ENCODE measurements around the gene PFKL. TPM values are rescaled to one million over a fixed set of nuclear protein-coding genes. Genes with fewer than 3 reads are reported as not detected.
A peak's percentile ranks its signal among the peaks of the same experiment; 100 is the strongest.

PFKL gene
- total and polyA plus RNA-seq, 2 experiments from 2014 or later: 40.3 to 106 TPM

- Histone ChIP-seq H3K79me2 (replicated peaks; ENCODE audit: insufficient read depth) (no peaks in the 10 kb centered on the region), H4K20me1 (replicated peaks; ENCODE audit: insufficient read depth) (no peaks in the 10 kb centered on the region), H3K4me1 (ENCODE audit: insufficient read depth) (no peaks in the 10 kb centered on the region), H3K27ac (ENCODE audit: low read depth) (no peak overlapping the region), H3K4me3 (no peak overlapping the region), H3F3A (replicated peaks; ENCODE audit: low read depth) (no peaks in the 10 kb centered on the region), H3K27me3 (ENCODE audit: insufficient read depth) (no peaks in the 10 kb centered on the region), H3K36me3 (ENCODE audit: insufficient read depth) (no peaks in the 10 kb centered on the region), H3K4me2 (no peak overlapping the region), H3K9me2 (ENCODE audit: insufficient read depth) (no peaks in the 10 kb centered on the region), H2AFZ (no peak overlapping the region)
- no peak for DNase-seq (ENCODE audit: low spot score)
- Mint-ChIP-seq H3K4me1 (no peaks in the 10 kb centered on the region), H3K27me3 (ENCODE audit: insufficient read depth, low read depth, poor library complexity) (peaks cover 10% of the 10 kb centered on the region), H3K9me3 (no peaks in the 10 kb centered on the region), H3K36me3 (ENCODE audit: low read depth) (peaks cover 3% of the 10 kb centered on the region; the same call in 1 of the 3 replicates), H3K4me3 (no peak overlapping the region), H3K27ac (no peak overlapping the region)
- 0 out of 4 replicates have a peak, but pooled peaks of 1 of the 2 experiments have one; percentile 4 for TF ChIP-seq CTCF (conservative IDR thresholded peaks at IDR 0.05; ENCODE audit: low read depth in 2 of 2)
- TF ChIP-seq POLR2AphosphoS5 (IDR thresholded peaks at IDR 0.05; ENCODE audit: low read depth): no peak
- ATAC-seq: no peak
These were observed 22.9 kb downstream of the PFKL start for GRCh38 chr21:44322621-44323325.

- H3K79me2 ChIP-seq (replicated peaks; ENCODE audit: insufficient read depth): no peaks in the 10 kb centered on the region
- DNase-seq (ENCODE audit: low spot score): no peak
- H3K4me1 ChIP-seq (ENCODE audit: insufficient read depth): no peaks in the 10 kb centered on the region
- H4K20me1 ChIP-seq (replicated peaks; ENCODE audit: insufficient read depth): no peaks in the 10 kb centered on the region
- peaks cover 10% of the 10 kb centered on the region for H3K27me3 Mint-ChIP-seq (ENCODE audit: insufficient read depth, low read depth, poor library complexity)
- H3K4me3 Mint-ChIP-seq: no peak overlapping the region
- no peaks in the 10 kb centered on the region for H3F3A ChIP-seq (replicated peaks; ENCODE audit: low read depth)
- no peak overlapping the region for H3K27ac Mint-ChIP-seq
- H3K36me3 Mint-ChIP-seq (ENCODE audit: low read depth): peaks cover 3% of the 10 kb centered on the region; the same call in 1 of the 3 replicates
- no peak for ATAC-seq
- H3K27ac ChIP-seq (ENCODE audit: low read depth): no peak overlapping the region
- no peak overlapping the region for H2AFZ ChIP-seq
- H3K4me3 ChIP-seq: no peak overlapping the region
- no peaks in the 10 kb centered on the region for H3K9me3 Mint-ChIP-seq
- H3K4me1 Mint-ChIP-seq: no peaks in the 10 kb centered on the region
- no peaks in the 10 kb centered on the region for H3K36me3 ChIP-seq (ENCODE audit: insufficient read depth)
- no peaks in the 10 kb centered on the region for H3K9me2 ChIP-seq (ENCODE audit: insufficient read depth)
- no peak overlapping the region for H3K4me2 ChIP-seq
- no peaks in the 10 kb centered on the region for H3K27me3 ChIP-seq (ENCODE audit: insufficient read depth)
- TF ChIP-seq CTCF (conservative IDR thresholded peaks at IDR 0.05; ENCODE audit: low read depth in 2 of 2) (no peak), CREB1 (CRISPR knock-in tag; IDR thresholded peaks at IDR 0.05; ENCODE audit: low read depth) (no peak), STAT1 (IDR thresholded peaks at IDR 0.05; ENCODE audit: unreplicated experiment) (no peak), EZH2 (IDR thresholded peaks at IDR 0.05; ENCODE audit: low read depth, unreplicated experiment) (no peak), ZNF331 (CRISPR knock-in tag; IDR thresholded peaks at IDR 0.05; ENCODE audit: low read depth) (no peak), NANOG (IDR thresholded peaks at IDR 0.05; ENCODE audit: borderline replicate concordance) (no peak), ZNF114 (CRISPR knock-in tag; IDR thresholded peaks at IDR 0.05) (no peak), EZH2phosphoT487 (IDR thresholded peaks at IDR 0.05; ENCODE audit: unreplicated experiment) (no peak), JUNB (IDR thresholded peaks at IDR 0.05; ENCODE audit: unreplicated experiment) (no peak), ETS1 (IDR thresholded peaks at IDR 0.05) (no peak), REST (IDR thresholded peaks at IDR 0.05; ENCODE audit: unreplicated experiment) (no peak), POLR2AphosphoS5 (IDR thresholded peaks at IDR 0.05; ENCODE audit: low read depth) (no peak)
These were observed 23.7 kb downstream of the PFKL start for GRCh38 chr21:44323591-44323990.
